GM18526 (cell line): Measurements from ENCODE around the gene RPH3AL.

ENCODE experiments used
- POLR2A ChIP-seq: IDR thresholded peaks from 3 replicates; pipeline ENCODE4 v1.6.1; 2011; ENCODE audit not compliant: insufficient read length; ENCODE audit errors: extremely low read depth

RPH3AL gene

DNA sequence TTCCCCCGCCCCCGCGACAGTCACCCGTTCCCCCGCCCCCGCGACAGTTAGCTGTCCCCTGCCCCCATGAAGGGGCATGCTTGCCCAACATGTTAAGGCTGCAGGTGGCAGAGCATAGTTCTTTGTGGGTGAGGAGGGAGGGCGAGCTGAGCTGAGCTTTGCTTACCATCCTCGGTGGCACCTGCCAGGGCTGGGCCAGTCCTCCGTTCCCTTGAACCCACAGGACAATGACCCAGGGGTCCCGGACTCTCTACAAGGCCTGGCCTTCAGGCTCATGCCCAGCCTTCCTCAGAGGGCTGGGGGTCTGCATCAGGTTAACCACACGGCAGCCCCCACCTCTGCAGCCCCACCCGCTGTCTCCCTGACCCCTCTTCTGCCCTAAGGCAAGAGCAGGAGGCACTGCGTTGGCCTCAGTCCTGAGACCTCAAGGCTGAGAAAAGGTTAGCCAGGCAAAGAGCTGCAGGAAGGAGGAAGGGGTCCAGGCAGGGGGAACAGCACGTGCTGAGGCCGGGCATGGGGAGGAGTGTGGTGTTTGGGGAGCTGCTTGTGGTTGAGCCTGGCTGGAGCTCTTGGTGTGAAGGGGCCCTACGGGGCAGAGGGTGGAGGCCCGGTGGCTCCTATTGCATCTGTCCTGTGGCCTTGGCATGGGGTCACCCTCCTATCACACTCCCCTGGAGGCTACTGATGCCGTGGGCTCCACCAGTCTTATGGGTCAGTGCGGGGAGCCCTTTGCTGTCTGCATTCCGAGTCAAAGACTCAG lies 159.8 kb downstream of the RPH3AL start:
- no peak for TF ChIP-seq POLR2A

- no peak for TF ChIP-seq POLR2A
Measured at GRCh38 chr17:189444-189843, 163.2 kb downstream of the RPH3AL start.

DNA sequence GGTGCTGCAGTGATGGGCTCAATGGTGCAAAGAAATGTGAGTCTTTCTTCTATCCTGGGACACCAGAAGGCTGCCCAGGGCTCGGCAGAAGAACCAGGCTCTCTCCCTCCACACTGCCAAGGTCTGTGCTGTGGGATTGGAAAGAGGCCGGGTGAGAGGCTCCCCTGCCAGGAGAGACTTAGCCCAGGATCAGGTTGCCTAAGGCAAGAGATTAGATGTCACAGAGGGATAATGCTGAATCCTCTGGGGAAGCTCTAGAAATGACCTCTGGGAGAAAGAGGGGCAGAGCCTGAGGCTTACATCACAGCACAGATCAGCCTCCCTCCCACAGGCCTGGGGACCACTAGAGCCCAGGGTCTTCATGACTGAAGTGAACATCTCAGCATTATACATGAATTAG lies 165.5 kb downstream of the RPH3AL start:
- TF ChIP-seq POLR2A: no peak

GRCh38 chr17:185445-186138 lies 167.0 kb downstream of the RPH3AL start:
- TF ChIP-seq POLR2A: no peak

GRCh38 chr17:183021-183420 lies 169.6 kb downstream of the RPH3AL start:
- TF ChIP-seq POLR2A: no peak

DNA sequence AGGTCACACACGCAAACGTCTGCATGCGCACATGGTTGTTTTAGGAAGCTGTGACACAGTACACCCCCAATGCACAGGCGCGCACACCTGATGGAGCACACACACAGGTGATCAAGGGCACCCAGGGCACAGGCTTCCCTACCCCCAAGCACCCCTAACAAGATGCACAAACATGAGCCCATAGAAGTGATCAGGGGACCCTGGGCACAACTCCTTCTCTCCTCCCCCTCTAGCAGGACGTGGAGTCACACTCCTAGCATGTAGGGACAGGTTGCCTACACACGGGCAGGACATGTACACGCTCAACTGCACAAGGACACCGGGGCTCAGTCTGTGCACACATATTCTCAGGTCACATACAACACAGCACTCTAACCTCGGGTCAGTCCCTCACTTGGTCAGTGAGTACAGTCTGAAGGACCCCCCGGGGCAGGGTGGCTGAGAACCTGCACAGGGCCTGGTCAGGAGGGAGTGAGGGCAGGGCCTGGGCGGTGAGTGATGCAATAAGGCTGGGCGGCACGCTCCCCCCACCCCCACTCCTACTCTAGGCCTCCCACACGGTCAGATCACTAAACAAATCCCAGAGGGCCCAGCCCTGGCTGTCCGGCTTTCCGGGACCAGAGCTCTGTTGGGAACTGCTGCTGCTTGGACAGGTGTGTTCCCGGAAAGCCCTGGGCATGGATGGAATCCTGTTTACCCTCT lies 170.4 kb downstream of the RPH3AL start:
- TF ChIP-seq POLR2A: no peak

- TF ChIP-seq POLR2A: no peak
Measured at GRCh38 chr17:181245-182049, 171.2 kb downstream of the RPH3AL start, which contains the start of gene DOC2B. TSS of gene DOC2B (minus strand) at chr17:181650. CDS start at chr17:181479, 171 bp downstream.

- TF ChIP-seq POLR2A: no peak
Measured at GRCh38 chr17:180381-181244, 172.0 kb downstream of the RPH3AL start.

DNA sequence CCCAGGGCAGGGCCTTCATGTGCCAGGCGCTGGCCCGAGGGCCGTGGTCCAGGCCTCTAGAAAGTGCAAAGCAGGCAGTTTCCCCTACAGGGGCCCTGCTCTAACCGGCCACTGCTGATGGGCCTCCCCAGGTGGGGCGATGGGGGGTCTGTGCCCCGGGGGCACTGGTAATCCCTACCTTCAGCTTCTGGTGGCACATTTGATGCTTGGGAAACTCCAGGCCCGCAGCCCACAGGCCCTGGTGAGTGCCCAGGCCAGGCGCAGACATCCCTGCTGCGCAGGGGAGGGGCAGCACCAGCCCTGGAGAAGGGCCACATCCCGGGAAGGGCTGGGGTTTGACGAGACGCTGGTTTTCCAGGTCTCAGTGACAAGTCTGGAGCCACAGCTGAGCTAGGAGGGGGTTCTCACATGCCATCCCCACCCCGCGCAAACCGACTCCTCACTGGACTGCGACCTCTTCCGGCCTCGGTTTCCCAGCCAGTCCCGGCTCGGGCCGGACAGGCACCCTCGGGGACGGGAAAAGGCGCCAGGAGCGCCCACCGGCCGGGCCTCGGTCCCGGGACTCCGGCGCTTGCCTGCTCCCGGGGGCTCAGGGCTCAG lies 172.7 kb downstream of the RPH3AL start:
- TF ChIP-seq POLR2A: no peak

DNA sequence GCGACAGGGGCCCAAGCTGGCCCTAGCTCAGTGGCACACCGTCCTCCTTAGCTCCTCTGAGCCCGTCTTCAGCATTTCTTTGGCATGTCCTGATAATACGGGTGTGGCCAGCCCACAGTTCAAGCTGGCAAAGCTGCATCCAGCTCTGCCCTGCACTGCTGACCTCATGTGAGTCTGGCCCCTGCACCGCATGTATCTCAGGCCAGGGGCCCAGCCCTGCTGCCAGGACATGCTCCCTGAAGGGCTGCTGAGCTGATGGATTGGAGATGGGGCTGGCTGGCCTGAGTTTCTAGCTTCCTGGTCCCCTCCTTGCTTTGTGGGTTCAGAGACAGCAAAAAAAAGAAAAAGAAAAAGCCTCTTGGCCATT lies 173.6 kb downstream of the RPH3AL start:
- no peak for TF ChIP-seq POLR2A

- no peak for TF ChIP-seq POLR2A
Measured at GRCh38 chr17:178292-179065, 174.1 kb downstream of the RPH3AL start.

DNA sequence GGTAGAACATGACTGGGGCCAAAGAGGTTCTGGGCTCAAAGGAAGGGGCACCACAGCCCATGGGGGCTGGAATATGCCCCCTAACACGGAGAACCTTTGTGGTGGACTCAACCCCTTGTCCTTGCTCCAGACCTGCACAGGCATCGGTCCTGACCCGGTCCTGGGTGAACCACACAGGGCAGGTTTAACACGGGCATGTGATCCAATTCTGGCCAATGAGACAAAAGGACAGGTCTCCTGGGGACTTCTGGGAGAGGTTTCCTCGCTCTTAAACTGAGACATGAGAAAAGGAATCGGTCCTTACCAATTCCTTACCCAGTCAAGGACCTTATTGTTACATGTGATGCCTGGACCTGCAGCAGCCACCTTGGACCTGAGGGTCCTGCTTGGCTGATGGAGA lies 174.8 kb downstream of the RPH3AL start:
- no peak for TF ChIP-seq POLR2A

DNA sequence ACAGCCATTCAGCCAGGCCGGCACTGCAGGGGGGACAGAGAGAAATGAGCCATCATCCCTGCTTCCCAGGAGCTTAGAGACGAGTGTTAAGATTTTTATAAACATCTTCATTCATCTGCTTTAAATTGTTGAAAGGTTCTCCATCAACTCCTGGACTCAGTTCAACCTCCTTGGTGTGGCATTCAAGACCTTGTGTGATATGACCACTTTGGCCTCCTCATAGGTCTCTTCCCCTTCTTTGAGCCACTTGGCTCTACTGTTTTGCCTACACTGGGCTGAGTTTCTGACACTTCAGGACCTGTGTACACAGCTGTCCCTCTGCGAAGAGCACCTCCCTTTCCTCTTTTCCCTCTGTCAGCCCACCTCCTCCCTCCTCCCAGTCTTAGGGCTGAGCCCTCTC lies 175.5 kb downstream of the RPH3AL start:
- no peak for TF ChIP-seq POLR2A
